ENCODE measurements around the gene TSHZ2.

Gene TSHZ2

GRCh38 chr20:53328961-53329360 is 356.8 kb downstream of the TSHZ2 start:
- Mint-ChIP-seq H3K9me3 (peaks cover 2% of the 10 kb centered on the region), H3K4me3 (no peak overlapping the region), H3K36me3 (ENCODE audit: low read depth) (peaks cover 16% of the 10 kb centered on the region), H3K4me1 (peaks cover 50% of the 10 kb centered on the region), H3K27me3 (ENCODE audit: low read depth) (no peaks in the 10 kb centered on the region), H3K27ac (peak overlapping the region; percentile 21 to 89 (median 51))
- no peak for TF ChIP-seq CTCF (IDR thresholded peaks at IDR 0.05; ENCODE audit: unreplicated experiment in 3 of 3)

GRCh38 chr20:53329781-53330180 is 357.6 kb downstream of the TSHZ2 start:
- H3K4me3 Mint-ChIP-seq: no peak overlapping the region
- peak overlapping the region; percentile 21 to 89 (median 80) for H3K27ac Mint-ChIP-seq
- H3K9me3 Mint-ChIP-seq: peaks cover 2% of the 10 kb centered on the region
- H3K27me3 Mint-ChIP-seq (ENCODE audit: low read depth): no peaks in the 10 kb centered on the region
- no peak for TF ChIP-seq CTCF (IDR thresholded peaks at IDR 0.05; ENCODE audit: unreplicated experiment in 3 of 3)
- peaks cover 46% of the 10 kb centered on the region for H3K4me1 Mint-ChIP-seq
- peaks cover 12% of the 10 kb centered on the region for H3K36me3 Mint-ChIP-seq (ENCODE audit: low read depth)

GRCh38 chr20:53330601-53331140 is 358.5 kb downstream of the TSHZ2 start:
- H3K27me3 Mint-ChIP-seq (ENCODE audit: low read depth): no peaks in the 10 kb centered on the region
- H3K4me3 Mint-ChIP-seq: peak overlapping the region in 1 of 3 experiments; percentile 1
- H3K36me3 Mint-ChIP-seq (ENCODE audit: low read depth): peaks cover 5% of the 10 kb centered on the region
- peaks cover 40% of the 10 kb centered on the region for H3K4me1 Mint-ChIP-seq
- H3K27ac Mint-ChIP-seq: peak overlapping the region; percentile 22 to 89 (median 80)
- no peak for TF ChIP-seq CTCF (IDR thresholded peaks at IDR 0.05; ENCODE audit: unreplicated experiment in 3 of 3)
- H3K9me3 Mint-ChIP-seq: no peaks in the 10 kb centered on the region

GRCh38 chr20:53331151-53331973 is 359.2 kb downstream of the TSHZ2 start:
- no peaks in the 10 kb centered on the region for H3K9me3 Mint-ChIP-seq
- peaks cover 5% of the 10 kb centered on the region for H3K36me3 Mint-ChIP-seq (ENCODE audit: low read depth)
- peaks cover 40% of the 10 kb centered on the region for H3K4me1 Mint-ChIP-seq
- peak overlapping the region in 1 of 3 experiments; percentile 12 for H3K4me3 Mint-ChIP-seq
- no peak for TF ChIP-seq CTCF (IDR thresholded peaks at IDR 0.05; ENCODE audit: unreplicated experiment in 3 of 3)
- H3K27ac Mint-ChIP-seq: peak overlapping the region; percentile 58 to 89 (median 80)
- H3K27me3 Mint-ChIP-seq (ENCODE audit: low read depth): no peaks in the 10 kb centered on the region

GRCh38 chr20:53332022-53332837 is 360.1 kb downstream of the TSHZ2 start:
- Mint-ChIP-seq H3K36me3 (ENCODE audit: low read depth) (peaks cover 5% of the 10 kb centered on the region), H3K27ac (peak overlapping the region in 2 of 3 experiments; percentile 80 to 89), H3K4me1 (peaks cover 40% of the 10 kb centered on the region), H3K4me3 (no peak overlapping the region), H3K27me3 (ENCODE audit: low read depth) (no peaks in the 10 kb centered on the region), H3K9me3 (no peaks in the 10 kb centered on the region)
- TF ChIP-seq CTCF (IDR thresholded peaks at IDR 0.05; ENCODE audit: unreplicated experiment in 3 of 3): no peak
